ENCODE results near the gene HEPN1.
A peak's percentile ranks its signal among the peaks of the same experiment; 100 is the strongest.
"Not testable (repeated sequence)": the region's sequence is repeated elsewhere in the genome, so short reads cannot be mapped to it uniquely, and the experiment has no call there.

Gene HEPN1

GRCh38 chr11:124944565-124944964 lies 25.5 kb downstream of the HEPN1 start:
- DNase-seq = no peak

GRCh38 chr11:124945826-124946225 lies 26.8 kb downstream of the HEPN1 start:
- DNase-seq = no peak

GRCh38 chr11:124946735-124947141 lies 27.7 kb downstream of the HEPN1 start:
- DNase-seq = no peak

GRCh38 chr11:124950601-124951330 lies 31.7 kb downstream of the HEPN1 start:
- DNase-seq = no peak

- no peak for DNase-seq
Measured at GRCh38 chr11:124951341-124951740, 32.3 kb downstream of the HEPN1 start.

DNA sequence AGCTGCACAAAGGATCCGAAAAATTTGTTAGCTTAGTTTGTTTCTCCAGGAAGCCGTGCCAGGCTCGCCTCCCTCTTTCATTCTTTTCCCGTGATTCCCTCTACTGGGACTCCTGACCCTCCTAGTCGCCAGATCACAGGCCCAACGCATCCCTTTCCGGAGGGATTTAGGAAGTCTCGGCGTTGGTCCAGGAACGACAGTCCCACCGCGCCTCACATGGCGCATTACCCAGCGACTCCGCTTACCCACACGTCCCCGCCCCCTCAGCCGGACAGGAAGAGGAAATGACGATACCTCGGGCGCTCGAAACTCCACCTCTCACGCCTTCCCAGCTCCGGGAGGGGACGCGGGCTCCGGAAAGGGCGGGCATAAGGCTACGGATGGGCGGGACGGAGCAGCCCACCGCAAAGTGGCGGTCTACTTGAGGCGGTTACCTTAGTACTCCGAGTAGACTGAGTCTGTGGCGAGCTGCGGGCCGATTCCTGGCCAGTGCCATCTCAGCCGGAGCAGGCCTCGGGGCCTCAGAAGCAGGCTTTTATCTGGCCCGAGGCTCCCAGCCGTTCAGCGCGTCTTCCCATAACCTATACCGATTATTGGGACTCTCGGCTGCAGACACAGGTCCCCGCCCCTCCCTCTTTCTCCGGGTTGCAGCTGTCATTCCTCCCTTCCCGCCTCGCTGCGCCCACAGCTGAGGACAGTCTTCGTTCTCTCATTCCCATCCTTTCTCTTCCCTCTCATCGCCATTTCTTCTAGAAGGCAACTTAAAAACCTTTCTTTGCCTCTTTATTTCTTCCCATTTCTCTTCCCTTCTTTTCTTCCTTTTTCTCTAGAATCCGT lies 34.9 kb downstream of the HEPN1 start, which contains the start of gene CCDC15:
TSS of gene CCDC15 (plus strand) at position 450 of the 837 bp plus-strand sequence. CDS start 531 bp downstream, outside the sequence.
- peak; percentile 97 for DNase-seq

DNA sequence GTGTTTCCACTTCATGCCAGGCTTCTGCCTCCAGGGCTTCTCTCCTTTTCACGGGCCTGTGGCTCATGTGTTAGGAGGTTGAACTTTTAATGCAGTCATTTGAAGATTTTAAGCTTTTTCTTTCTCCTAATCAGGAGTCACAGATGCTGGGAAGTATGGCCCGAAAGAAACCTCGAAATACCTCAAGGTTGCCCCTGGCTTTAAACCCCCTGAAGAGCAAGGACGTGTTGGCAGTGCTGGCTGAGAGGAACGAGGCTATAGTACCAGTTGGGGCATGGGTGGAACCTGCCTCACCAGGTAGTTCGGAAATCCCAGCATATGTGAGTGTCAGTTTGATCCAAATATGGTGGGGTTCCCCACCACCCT lies 35.5 kb downstream of the HEPN1 start:
- no peak for DNase-seq

GRCh38 chr11:124955035-124955434 lies 36.0 kb downstream of the HEPN1 start:
- no peak for DNase-seq

DNA sequence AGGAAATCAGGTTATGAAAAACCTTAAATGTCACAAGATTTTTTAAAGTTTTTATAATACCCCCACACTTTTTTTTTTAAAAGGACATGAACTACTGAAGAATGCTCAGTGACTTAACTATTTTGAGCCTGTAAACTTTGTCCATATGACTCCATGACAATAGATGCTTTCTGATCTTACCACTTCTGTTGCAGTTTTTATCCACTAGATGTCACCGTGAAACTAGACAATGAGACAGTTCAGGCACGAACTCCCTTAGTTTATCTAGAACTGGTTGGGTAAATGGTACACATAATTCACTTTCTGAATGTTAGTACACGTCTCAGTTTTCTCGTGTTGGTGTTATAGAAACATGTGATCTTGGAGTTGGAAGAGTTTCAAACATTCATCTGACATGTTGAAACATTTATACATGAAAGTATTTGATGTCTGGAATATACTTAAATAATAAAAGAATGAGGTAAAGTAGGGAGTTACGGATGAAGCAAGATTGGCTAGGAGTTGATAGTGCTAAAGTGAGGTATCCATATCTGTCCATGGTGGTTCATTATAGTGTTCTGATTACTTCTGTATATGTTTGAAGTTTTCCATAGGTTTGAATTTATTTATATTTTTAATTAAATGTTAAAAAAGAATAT lies 43.0 kb downstream of the HEPN1 start:
- DNase-seq = peak in 1 of 2 experiments; percentile 75

DNA sequence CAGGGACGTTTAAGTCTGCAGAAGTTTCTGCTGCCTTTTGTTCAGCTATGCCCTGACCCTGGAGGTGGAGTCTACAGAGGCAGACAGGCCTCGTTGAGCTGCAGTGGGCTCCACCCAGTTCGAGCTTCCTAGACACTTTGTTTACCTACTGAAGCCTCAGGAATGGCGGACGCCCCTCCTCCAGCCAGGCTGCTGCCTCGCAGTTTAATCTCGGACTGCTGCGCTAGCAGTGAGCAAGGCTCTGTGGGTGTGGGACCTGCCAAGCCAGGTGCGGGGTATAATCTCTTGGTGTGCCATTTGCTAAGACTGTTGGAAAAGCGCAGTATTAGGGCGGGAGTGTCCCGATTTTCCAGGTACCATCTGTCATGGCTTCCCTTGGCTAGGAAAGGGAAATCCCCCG lies 49.1 kb downstream of the HEPN1 start:
- DNase-seq = not testable (repeated sequence)
